Activated CD8-positive, alpha-beta memory T cell treated with anti-CD3 and anti-CD28 coated beads, Interleukin-2, amount 50 U/mL, for 24 hours (primary cell): ENCODE results near the gene NKD1.

Experiments
- DNase-seq: peaks from one replicate; pipeline ENCODE4 v3.0.0-alpha.2; 2020; ENCODE audit errors: extremely low read depth

Gene NKD1

DNA sequence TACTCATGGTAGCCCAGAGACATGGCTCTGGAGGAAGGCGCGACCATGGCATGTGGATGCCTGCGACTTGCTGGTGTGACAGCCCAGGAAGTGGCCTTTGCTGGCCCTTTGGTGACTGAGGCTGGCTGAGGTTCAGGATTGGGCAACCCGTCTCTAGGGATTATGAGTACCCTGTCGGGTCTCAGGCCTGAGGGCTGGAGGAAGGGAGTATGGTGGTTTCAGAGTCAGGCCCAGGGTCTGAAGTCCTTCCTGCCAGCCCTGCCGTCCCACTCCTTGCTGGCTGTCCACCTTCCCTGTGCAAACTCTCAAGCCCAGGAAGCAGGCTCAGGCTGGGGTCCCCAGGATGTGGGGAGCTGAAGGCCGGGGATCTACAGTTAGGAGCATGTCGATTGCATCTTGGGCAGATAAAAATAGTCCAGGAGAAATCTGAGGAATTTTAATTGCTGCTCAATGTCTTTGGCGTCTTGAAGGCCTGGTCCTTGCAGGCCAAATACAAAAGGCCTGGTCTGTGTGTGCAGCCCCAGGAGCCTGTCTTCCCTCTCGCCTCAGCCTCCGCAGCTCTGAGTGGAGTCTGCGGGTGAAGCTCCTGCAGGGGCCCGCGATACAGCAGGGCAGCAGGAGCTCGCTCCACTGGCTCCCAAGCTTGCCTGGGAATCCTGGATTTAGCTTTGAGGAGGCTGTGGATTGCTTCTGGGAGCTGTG lies 52.5 kb downstream of the NKD1 start:
- no peak for DNase-seq

DNA sequence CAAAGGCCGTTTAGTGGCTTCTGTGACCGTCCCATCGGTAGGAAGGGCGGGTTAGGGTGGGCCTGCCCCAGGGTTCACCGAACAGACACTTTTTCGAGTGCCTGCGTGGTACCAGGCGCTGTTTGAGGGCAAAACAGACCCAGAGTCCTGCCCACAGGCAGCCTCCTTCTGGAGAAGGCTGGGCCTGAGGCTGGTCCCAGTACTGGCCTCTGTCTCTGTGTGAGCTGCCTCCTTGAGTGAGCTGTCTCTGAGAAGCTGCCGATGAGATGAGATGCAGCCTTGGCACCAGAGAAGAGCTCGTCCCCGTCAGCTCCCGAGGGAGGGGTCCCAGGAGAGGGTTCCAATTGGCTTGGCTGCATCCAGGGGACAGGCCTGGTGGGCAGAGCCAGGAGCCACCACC lies 53.1 kb downstream of the NKD1 start:
- DNase-seq = no peak

DNA sequence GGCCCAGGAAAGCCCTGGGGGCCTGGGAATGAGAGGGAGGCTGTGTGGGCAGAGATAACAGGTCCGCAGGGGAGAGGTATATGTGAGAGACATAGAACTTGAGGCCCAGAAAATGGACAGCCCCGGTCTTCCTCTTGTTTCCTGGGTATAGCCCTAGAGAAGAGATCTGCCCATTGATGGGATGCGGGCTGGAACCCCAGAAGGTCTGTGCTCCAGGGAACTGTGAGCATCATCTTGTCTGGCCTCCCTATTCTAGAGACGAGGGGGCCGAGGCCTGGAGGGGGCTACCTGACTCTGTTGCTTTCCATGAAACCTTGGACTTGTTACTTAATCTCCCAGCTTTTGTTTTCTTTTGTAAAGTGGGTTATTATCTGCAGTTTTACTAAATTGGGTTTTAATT lies 53.9 kb downstream of the NKD1 start:
- DNase-seq = no peak

DNA sequence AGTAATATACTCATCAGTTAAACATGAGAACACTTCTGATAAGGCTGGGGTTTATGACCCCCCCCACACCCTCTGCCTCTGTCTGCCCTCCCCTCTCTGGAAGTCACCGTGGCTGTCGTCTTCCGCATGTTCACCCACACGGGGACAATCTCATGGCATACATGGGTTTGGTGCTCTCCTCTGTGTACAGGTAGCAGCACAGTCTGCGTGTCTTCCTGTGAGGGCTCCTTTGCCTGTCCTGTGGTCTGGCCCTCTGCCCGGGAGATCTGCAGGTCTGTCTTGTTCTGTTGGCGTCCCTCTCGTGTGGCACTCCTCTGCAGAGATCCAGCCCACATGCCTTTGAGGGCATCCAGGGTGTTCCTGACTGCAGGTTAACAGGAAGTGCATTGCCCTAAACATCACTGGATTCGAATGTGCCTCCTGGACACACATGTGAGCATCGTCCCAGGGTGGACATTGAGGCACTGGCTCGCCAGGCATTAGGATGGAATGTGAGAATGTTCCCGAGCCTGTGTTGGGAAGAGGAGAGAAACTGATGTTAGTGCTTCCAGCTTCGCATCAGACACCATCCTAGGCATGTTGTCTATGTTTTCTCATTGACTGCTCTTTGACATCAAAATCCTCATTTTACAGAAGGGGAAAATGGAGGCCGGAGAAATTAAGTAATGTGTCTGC lies 54.5 kb downstream of the NKD1 start:
- no peak for DNase-seq

DNA sequence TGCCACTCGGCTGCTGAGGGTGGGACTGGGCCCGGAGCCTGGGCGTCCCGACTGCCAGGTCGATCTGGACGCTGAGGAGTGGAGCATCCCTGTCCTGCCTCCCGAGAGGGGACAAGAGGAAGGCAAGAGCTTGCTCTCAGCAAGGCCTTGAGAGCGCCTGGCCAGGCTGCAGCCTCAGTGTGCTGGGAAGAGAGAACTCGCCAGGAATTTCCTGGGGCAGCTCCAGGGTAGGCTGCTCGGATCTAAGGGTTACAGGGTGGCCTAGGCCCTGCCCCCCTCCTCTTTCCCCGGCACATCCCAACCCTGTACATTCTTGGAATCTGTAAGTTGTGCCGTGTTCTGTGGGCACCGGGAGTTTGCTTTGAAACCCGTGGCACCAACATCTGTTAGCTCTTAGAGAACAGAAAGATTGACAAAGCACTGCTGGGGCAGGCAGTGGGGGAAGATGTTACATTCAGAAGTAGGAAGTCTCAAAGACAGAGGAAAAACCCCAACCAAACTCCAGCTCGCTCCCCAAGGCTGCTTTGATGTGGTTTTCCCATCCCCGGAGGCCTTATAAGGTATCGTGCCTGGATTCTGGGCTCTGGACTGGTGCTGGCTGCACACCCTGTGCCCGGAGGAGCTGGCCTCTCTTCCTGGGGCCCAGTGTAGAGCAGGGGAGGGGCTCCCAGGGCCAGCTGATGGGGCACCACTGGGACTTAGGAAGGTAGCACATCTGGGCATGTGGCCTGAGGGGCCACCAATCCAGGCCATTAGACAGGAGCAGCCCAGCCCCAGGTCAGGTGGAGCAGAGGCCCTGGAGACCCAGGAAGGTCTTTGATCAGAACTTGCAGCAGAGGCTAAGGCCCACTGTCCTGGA lies 55.2 kb downstream of the NKD1 start:
- no peak for DNase-seq

DNA sequence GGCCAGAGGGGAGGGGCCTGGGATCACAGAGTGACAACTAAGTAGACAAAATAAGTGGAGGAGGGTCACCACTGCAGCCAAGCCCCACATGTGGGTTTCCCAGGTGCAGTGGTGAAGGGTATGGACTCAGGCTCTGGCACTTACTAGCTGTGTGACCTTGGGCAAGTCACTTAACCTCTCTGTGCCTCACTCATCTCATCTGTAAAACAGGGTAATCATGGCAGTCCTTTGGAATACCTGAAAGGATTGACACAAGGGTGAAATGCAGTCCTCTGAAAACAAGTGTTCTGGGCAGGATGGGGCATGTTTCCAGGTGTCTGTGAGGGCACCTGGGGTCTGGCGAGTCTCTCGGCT lies 55.8 kb downstream of the NKD1 start:
- DNase-seq = no peak

DNA sequence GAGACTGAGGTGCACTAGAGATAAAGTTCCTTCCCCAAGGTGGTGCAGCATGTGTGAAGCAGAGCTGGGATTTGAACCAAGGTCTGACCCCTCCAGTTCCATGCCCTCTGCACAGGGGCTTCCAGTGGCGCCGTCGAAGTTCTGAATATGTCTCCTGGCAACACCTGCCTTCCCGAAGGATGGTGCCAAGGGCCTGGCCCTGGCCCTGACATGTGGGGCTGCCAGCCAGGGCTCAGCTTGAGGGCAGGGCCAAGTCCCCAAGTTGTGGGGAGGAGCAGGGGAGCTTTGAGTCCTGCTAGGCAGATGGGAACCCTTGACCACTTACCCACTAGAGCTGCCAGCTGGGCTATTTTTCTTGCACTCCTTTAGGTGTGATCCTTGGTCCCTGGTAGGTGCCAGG lies 56.4 kb downstream of the NKD1 start:
- DNase-seq = no peak

DNA sequence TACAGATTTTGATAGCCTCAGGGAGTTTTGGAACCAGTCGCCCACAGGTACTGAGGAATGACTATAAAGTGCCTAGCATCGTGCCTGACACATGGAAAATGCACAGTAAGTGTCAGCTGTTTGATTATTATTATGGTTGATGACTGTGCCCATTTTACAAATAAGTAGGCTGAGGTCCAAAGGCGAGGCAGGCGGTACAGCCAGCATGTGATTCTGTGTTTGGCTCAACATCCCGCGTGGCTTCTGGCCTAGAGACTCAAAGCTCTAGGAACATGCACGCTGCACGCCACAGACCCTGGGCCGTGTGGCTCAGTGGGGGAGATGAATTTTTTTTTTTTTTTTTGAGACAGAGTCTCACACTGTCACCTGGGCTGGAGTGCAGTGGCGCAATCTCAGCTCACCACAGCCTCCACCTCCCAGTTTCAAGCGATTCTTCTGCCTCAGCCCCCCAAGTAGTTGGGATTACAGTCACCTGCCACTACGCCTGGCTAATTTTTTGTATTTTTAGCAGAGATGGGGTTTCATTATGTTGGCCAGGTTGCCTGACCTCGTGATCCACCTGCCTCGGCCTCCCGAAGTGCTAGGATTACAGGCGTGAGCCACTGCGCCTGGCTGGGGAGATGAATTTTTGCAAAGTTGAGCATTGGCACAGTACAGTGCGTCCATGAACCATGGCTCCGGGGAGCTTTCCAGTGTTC lies 57.7 kb downstream of the NKD1 start:
- no peak for DNase-seq

DNA sequence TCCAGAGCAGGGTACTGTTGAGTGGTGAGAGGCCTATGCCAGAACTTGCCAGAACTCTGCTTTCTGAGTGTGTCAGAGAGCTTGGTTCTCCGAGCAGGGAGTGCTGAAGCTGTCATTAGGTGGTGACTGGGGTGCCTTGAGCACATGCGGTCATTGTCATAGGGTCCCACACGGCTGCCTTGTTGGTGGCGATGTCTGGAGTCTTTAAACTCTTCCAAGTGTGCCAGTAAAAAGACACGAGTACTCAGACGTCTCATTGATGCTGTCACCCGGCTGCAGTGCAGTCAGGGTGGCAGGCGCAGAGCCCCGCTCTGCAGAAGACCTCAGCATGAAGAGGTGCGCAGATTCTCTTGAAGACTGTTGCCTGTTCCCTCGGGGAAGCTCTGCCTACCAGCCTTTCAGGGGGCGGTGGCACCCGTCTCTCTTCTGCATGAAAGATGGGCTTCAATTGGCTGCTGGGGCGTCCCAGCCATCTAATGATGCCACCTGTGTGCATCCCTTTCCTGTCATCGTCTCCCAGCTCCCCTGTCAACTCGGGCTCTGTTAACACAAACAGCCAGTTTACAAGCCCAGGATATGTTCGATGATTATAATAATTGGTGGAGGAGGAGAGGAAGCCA lies 58.3 kb downstream of the NKD1 start:
- no peak for DNase-seq

DNA sequence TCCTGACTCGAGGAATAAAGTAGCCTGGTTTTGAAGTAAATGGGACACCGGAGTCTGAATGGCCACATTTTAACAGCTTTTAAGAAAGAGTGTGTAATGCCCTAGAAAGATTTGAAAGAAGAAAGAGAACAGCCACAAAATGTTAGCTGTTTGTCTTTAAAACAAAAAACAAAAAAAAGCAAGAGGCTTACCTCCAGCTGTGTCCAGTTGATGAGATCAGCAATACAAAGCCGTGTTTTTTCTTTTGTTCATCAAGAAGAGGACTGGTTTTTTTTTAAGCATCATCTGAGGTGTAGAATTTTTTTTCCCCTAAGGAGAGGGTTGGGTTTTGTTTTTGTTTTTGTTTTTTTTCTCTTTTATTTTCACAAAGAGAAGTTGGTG lies 58.8 kb downstream of the NKD1 start:
- DNase-seq = no peak

DNA sequence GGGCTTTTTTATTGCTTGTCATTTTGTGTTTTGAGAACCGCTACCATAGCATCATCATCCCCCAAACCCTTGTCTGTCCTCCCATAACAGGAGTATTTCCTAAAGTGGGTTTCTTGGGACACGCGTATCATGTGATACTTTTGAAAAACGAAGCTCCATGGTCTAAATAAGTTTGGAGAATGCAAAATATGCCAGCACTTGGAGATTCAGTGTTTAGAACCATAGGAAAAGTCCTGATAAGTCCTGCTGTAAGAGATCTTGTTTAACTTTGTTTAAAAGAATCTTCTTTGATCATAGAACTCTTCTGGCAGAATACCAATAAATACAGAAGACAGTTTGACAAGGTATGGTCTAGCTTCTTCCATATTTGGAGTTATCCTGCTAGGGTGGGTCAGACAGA lies 59.3 kb downstream of the NKD1 start:
- no peak for DNase-seq

DNA sequence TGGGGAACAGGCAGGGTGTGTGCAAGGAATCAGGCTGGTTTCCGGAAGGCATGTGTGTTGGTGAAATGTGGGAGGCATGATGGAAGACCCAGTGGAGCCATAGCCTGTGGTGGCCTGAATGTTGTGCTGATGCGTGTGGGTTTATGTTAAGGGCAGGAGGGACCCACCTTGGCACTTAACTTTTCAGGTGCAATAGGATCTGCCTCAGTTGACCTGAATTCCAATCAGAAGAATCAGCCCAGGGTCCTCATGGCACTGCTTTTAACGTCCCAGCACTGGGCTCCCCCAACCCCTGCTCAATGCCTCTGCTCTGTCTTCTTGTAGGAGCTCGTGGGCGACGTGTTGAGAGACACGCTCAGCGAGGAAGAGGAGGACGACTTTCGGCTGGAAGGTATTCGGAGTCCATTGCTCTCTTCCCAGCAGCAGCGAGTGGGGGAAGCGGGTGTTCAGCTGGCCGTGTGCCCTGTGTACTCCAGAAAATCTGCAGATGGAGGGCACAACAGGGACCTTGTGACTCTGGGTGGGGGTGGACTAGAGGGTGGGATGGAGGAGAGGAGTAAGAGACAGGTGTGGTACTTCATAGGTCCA lies 59.9 kb downstream of the NKD1 start:
- DNase-seq = no peak

DNA sequence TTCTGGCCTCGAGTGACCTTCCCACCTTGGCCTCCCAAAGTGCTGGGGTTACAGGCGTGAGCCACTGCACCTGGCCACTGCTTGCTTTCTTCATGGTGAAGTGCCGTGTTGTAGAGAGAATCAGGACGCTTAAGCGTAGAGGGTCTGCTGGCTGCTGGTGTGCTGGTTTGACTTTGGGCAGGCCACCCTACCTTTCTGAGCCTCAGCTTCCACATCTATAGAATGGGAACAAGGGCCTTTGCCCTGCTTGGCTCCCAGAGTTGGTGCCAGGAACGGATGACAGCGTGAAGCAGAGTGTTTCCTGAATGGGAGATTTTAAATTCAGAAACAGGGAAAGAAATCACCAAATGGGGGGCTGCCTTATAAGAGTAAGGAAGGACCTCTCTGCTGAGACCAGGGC lies 60.9 kb downstream of the NKD1 start:
- DNase-seq = no peak

DNA sequence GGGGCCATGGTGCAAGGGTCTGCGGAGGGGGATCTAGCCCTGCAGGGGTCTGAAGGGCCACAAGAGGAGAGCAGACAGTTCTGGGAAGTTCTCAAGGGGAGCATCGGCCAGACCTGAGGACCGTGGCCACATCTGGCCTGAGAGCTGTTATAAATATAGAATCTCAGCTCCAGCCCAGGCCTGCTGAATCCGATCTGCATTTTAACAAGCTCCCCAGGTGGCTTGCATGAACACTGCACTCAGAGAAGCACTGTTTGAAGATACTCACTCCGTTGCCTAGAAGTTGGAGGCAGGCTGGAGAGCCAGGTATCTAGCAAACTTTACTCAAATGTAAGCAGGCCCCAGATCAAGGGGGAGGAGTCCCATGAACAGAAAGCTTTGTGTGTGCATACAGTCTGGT lies 61.3 kb downstream of the NKD1 start:
- DNase-seq = no peak

DNA sequence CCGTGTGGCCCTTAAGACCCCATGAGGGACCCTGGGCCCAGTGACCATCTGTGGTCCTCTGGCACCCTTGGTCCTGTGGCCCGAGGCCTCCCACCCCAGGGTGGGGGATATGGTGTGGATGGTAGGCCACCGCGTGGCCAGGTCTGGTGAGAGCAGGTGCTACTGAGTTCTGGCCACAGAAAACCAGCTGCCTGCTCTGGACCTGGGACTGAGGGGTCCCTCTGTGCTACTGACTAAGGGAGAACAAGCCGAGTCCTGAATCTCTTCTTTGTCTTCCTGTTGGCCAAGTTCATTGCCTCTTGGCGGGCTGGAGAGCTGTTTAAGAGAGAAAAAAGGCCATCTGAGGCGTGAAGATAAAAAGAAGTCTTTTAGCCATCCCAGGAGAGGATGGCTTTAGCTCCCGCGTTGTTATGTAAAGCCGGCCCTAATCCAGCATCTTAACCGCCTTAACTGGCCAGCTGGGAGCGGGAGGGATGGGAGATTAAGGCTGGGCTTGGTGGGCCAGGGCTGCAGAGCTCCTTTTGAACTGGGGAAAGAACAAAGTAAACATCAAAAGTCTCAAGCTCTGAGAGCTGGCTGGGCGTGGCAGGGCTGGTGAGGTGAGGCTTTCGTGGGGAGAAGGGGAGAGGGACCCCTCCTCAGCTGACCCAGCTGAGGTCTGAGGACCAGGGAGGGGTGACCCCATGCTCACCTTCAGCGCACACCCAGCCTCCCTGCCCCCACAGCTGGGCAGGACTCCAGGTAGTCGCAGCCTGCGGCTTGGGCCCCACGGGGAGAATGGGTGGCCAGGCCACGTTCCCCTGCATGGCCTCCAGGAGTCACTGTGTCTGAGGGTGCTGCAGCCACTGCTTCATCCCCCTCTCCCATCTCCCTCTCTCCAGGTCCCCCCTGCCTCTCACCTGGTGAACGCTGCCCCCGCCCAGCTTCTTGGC lies 62.4 kb downstream of the NKD1 start:
- no peak for DNase-seq

DNA sequence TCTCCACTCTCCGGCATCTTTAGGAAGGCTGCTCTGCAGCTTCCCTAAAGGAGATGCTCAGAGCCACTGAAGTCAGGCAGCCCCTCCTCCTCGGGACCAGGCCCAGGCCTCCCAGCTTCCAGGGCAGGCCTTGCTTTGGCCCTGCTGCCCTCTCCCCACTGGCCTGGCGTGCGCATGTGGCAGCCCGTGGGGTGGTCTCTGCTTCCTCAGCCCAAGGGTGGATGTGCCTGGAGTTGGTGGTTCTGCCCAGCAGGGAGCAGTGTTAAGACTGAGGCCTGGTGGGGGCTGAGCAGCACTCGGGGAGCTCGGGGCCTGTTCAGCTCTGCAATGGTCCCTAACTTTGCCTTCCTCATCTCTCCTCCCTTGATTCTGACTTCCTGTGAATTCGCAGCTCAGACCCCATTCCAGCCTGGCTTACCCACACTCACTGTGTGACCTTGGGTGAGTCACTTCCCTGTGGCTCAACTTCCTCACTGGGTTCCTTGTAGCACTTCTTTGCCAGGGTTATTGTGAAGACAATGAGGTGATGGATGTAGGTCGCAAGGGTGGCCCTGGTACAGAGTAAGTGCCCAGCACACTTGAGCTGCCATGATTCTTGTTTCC lies 63.2 kb downstream of the NKD1 start:
- no peak for DNase-seq

DNA sequence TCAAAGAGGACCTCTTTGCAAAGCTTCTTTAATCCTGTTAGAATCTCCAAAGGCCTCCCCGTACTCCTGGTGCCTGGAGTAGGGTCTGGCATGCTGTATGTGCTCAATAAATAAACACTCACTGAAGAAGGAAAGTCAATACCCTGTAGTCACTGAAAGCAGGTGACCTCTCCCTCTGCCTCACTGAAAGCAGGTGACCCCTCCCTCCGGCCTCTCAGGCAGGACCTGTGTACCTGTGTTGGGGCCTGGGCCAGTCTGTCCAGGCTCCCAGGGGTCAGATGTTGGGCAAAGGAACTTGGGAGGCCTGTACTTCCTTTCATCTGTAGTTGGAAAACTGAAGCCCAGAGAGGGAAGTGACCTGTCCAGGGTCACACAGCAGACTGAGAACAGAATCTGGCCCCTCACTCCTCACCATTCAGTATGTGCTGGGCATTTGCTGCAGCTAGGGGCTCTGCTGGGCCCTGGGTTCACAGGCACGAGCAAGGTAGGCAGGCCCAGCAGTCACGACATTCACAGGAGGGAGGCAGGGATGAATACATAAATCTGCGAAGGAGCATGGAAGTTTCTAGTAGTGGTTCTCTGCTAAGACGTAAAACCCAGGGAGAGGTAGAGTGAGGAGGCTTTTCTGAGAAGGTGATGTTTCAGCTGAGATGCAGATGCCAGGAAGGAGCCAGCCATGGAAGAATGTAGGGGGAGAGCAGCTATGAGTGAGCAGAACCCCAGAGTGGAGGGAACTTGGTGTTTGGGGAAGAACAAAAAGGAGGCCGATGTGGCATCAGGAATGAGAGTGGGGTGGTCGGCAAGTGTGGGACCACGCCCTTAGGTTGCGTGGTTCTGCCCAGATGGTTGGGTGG lies 64.0 kb downstream of the NKD1 start:
- no peak for DNase-seq

DNA sequence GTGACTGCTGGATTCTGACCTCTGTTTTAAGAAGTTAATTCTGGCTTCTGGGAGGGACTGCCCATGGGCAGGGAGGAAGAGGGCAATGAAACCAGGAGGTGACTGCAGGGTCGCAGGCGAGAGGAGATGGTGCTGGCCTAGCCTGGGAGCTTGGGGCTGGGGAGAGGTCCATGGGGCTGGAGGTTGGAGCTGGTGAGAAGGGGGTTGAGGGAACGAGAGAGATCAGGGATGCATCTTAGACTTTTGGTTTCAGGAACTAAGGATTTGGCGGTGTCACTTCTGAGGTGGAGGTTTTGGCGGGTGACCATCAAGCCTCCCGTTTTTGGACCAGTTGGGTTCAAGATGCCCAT lies 64.6 kb downstream of the NKD1 start:
- DNase-seq = no peak

DNA sequence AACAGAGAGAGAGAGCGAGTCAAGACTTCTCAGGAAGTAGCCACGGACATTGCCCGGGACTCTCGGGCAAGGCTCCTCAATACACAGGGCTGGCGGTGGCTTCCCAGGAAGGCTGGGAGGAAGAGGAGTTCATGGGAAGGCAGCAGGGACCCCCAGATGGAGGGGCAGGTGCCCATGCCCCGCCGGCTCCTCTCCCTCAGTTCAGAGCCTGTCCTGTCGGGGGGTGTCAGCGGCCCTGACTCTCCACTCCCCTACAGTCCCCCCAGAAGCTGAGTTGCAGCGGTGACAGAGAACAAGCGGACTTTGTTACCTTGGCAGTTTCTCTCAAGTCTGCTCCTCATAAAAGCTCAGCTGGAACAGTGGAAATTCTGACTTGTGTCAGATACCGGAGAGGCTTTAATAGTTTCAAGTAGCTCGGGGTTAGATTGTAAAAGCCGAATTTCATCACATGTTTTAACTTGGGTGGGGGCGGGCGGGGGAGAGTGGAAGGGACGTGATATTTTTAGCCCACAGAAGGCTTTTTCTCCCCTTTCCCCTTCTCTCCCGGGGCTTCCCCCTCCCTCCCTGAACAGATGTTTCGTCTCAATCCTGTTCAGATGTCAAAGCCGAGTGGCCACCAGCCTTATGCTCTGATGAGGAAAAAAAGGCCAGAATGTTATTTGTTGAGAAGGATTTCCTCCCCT lies 65.2 kb downstream of the NKD1 start:
- no peak for DNase-seq
